Sigmoid colon (tissue), 3 donors: ENCODE data around the gene IL19.

Experiments used
- CTCF ChIP-seq, 4 experiments: fragments of 450-650 bp in 3 of 4; fragments of 200-600 bp in 1 of 4; IDR thresholded peaks; one replicate each; pipeline ENCODE4 v1.5.1; 2016 to 2019; ENCODE audit warnings: antibody characterized with exemption in 4 of 4, mild to moderate bottlenecking in 3 of 4, moderate library complexity in 2 of 4
- POLR2A ChIP-seq, 2 donors: fragments of 450-650 bp; IDR thresholded peaks; one replicate each; pipeline ENCODE4 v1.6.1; 2016; ENCODE audit warnings: antibody characterized with exemption in 2 of 2, mild to moderate bottlenecking in 2 of 2, moderate library complexity in 2 of 2

- TF ChIP-seq POLR2A (IDR thresholded peaks at IDR 0.05) (no peak), CTCF (IDR thresholded peaks at IDR 0.05) (no peak)
Observed at GRCh38 chr1:206788487-206789050, 18.0 kb downstream of the IL19 start.
